H1 (cell line): ENCODE data around the gene MPPE1. TPM values are rescaled to one million over a fixed set of nuclear protein-coding genes. Genes with fewer than 3 reads are reported as not detected.

Experiments
- CTCF ChIA-PET: fragments of 300-600 bp; sonication (Branson Sonifier 250); formaldehyde crosslinking; loops from one replicate; lab custom pipeline; 2021; ENCODE audit not compliant: partially characterized antibody; lab: Charles Lee
- POLR2A ChIA-PET: fragments of 300-600 bp; sonication (Branson Sonifier 250); formaldehyde crosslinking; loops from one replicate; lab custom pipeline; 2021; ENCODE audit warnings: inconsistent platforms; ENCODE audit not compliant: partially characterized antibody; lab: Charles Lee
- DNase-seq, 2 experiments: peaks; one replicate each; pipeline versions ENCODE4 v3.0.0 to v3.0.0-alpha.2; 2010 to 2022; ENCODE audit warnings: low spot score in 2 of 2, low read depth in 1 of 2, mixed read lengths in 1 of 2
- FAIRE-seq: peaks from 2 replicates; lab custom pipeline; 2011; peaks lifted over from hg19 to GRCh38; lab: Jason Lieb, UNC
- H2AFZ ChIP-seq: 2 replicates; pipeline ENCODE4 v1.8.1; 2012; ENCODE audit warnings: low read length, inconsistent platforms
- H2AK5ac ChIP-seq: 2 replicates; pipeline ENCODE4 v1.6.1; 2013; ENCODE audit warnings: low read depth, low read length
- H2BK120ac ChIP-seq: replicated peaks from 2 replicates; pipeline ENCODE3; 2013; ENCODE audit warnings: low read depth, low read length, inconsistent platforms
- H2BK12ac ChIP-seq: 2 replicates; pipeline ENCODE4 v1.6.1; 2013; ENCODE audit warnings: low read depth, low read length
- H2BK15ac ChIP-seq: 2 replicates; pipeline ENCODE4 v1.6.1; 2013; ENCODE audit warnings: low read length
- H2BK20ac ChIP-seq: 2 replicates; pipeline ENCODE4 v1.6.1; 2013; ENCODE audit warnings: low read length
- H2BK5ac ChIP-seq: 2 replicates; pipeline ENCODE4 v1.6.1; 2013; ENCODE audit warnings: low read depth, low read length
- H3K14ac ChIP-seq: 2 replicates; pipeline ENCODE4 v1.6.1; 2013; ENCODE audit warnings: inconsistent platforms; ENCODE audit not compliant: insufficient read length
- H3K18ac ChIP-seq: 2 replicates; pipeline ENCODE4 v1.6.1; 2013; ENCODE audit warnings: low read length; ENCODE audit errors: extremely low read depth
- H3K23ac ChIP-seq: 2 replicates; pipeline ENCODE4 v1.6.1; 2013; ENCODE audit warnings: inconsistent platforms; ENCODE audit not compliant: insufficient read length
- H3K23me2 ChIP-seq: 2 replicates; pipeline ENCODE4 v1.6.1; 2013; ENCODE audit warnings: low read depth, low read length
- H3K27ac ChIP-seq: 2 replicates; pipeline ENCODE4 v1.6.1; 2011; ENCODE audit warnings: low read depth, low read length, inconsistent platforms
- H3K27me3 ChIP-seq, 4 experiments: replicated peaks in 1 of 4; 1 replicate in 1 of 4; 2 replicates in 3 of 4; pipeline versions ENCODE4 v1.6.1 to v1.8.1; 2011 to 2013; ENCODE audit warnings: low read length in 3 of 4, mild to moderate bottlenecking in 3 of 4, inconsistent platforms in 2 of 4, mixed read lengths in 2 of 4, moderate library complexity in 1 of 4; ENCODE audit not compliant: control insufficient read depth in 3 of 4, insufficient read depth in 3 of 4; ENCODE audit errors: extremely low read depth in 1 of 4
- H3K36me3 ChIP-seq, 4 experiments: 2 replicates each; pipeline versions ENCODE4 v1.6.1 to v1.8.1; 2011 to 2013; ENCODE audit warnings: mild to moderate bottlenecking in 4 of 4, low read length in 3 of 4, moderate library complexity in 2 of 4, control low read depth in 1 of 4, inconsistent platforms in 1 of 4; ENCODE audit not compliant: insufficient read depth in 4 of 4, control insufficient read depth in 2 of 4
- H3K4ac ChIP-seq: replicated peaks from 2 replicates; pipeline ENCODE3; 2013; ENCODE audit warnings: low read length, low read depth, mixed read lengths, inconsistent platforms; ENCODE audit not compliant: insufficient read length
- H3K4me1 ChIP-seq, 4 experiments: replicated peaks in 1 of 4; 1 replicate in 1 of 4; 2 replicates in 3 of 4; pipeline versions ENCODE4 v1.6.1 to v1.8.1; 2011 to 2013; ENCODE audit warnings: low read length in 3 of 4, inconsistent platforms in 2 of 4, mixed read lengths in 1 of 4; ENCODE audit not compliant: insufficient read depth in 4 of 4, control insufficient read depth in 3 of 4
- H3K4me2 ChIP-seq, 2 experiments: 2 replicates each; pipeline versions ENCODE4 v1.6.1 to v1.8.1; 2011 to 2013; ENCODE audit warnings: low read depth in 2 of 2, low read length in 2 of 2, control low read depth in 1 of 2, inconsistent platforms in 1 of 2, mild to moderate bottlenecking in 1 of 2; ENCODE audit not compliant: insufficient read depth in 1 of 2
- H3K4me3 ChIP-seq, 4 experiments: fragments of 200-600, 300-600 bp in 1 of 4; sonication (generic), shearing (Covaris generic), sonication (Bioruptor Twin) in 1 of 4; 2 replicates each; pipeline versions ENCODE4 v1.5.1 to v1.8.1; 2011 to 2016; ENCODE audit warnings: low read length in 4 of 4, low read depth in 3 of 4, control low read depth in 2 of 4, inconsistent platforms in 2 of 4, mild to moderate bottlenecking in 2 of 4, mixed read lengths in 1 of 4, moderate library complexity in 1 of 4; ENCODE audit not compliant: insufficient read depth in 2 of 4; ENCODE audit errors: extremely low read depth in 1 of 4
- H3K56ac ChIP-seq: replicated peaks from 2 replicates; pipeline ENCODE3; 2013; ENCODE audit warnings: low read depth, mild to moderate bottlenecking, mixed read lengths, low read length, inconsistent platforms; ENCODE audit not compliant: insufficient read length
- H3K79me1 ChIP-seq: 2 replicates; pipeline ENCODE4 v1.6.1; 2013; ENCODE audit warnings: low read depth, low read length, control low read depth
- H3K79me2 ChIP-seq, 2 experiments: 2 replicates each; pipeline versions ENCODE4 v1.6.1 to v1.8.1; 2012 to 2013; ENCODE audit warnings: low read length in 2 of 2, mild to moderate bottlenecking in 2 of 2, inconsistent platforms in 1 of 2; ENCODE audit not compliant: insufficient read depth in 2 of 2, control insufficient read depth in 1 of 2
- H3K9ac ChIP-seq, 4 experiments: replicated peaks in 1 of 4; 1 replicate in 1 of 4; 2 replicates in 3 of 4; pipeline versions ENCODE4 v1.6.1 to v1.8.1; 2011 to 2013; ENCODE audit warnings: low read depth in 3 of 4, low read length in 3 of 4, control low read depth in 2 of 4, mild to moderate bottlenecking in 2 of 4, moderate library complexity in 2 of 4, inconsistent platforms in 1 of 4; ENCODE audit errors: extremely low read depth in 1 of 4
- H3K9me3 ChIP-seq, 2 experiments: 2 replicates each; pipeline versions ENCODE4 v1.6.1 to v1.8.1; 2012 to 2013; ENCODE audit warnings: mild to moderate bottlenecking in 2 of 2, moderate library complexity in 2 of 2, control low read depth in 1 of 2, inconsistent platforms in 1 of 2, low read depth in 1 of 2, low read length in 1 of 2, mixed read lengths in 1 of 2; ENCODE audit not compliant: insufficient read depth in 2 of 2
- H4K20me1 ChIP-seq, 2 experiments: replicated peaks in 1 of 2; 2 replicates each; pipeline versions ENCODE3 to v1.8.1; 2011 to 2013; ENCODE audit warnings: inconsistent platforms in 2 of 2, low read length in 2 of 2, mild to moderate bottlenecking in 1 of 2; ENCODE audit not compliant: insufficient read depth in 2 of 2, control insufficient read depth in 1 of 2
- H4K5ac ChIP-seq: 2 replicates; pipeline ENCODE4 v1.6.1; 2013; ENCODE audit warnings: low read length, low read depth, mixed read lengths, inconsistent platforms; ENCODE audit not compliant: insufficient read length
- H4K8ac ChIP-seq: 2 replicates; pipeline ENCODE4 v1.8.0; 2013; ENCODE audit warnings: mild to moderate bottlenecking, moderate library complexity, low read length, inconsistent platforms; ENCODE audit not compliant: insufficient read depth; ENCODE audit errors: extremely low read depth
- H4K91ac ChIP-seq: replicated peaks from 2 replicates; pipeline ENCODE3; 2013; ENCODE audit warnings: low read length, mixed read lengths, inconsistent platforms; ENCODE audit not compliant: insufficient read length
- BACH1 ChIP-seq: IDR thresholded peaks from 2 replicates; pipeline ENCODE4 v1.6.1; 2012; ENCODE audit warnings: low read length, improper control_type of control experiment
- E2F6 ChIP-seq: IDR thresholded peaks from 2 replicates; pipeline ENCODE4 v1.6.1; 2012; ENCODE audit warnings: inconsistent platforms
- JUN ChIP-seq: IDR thresholded peaks from 2 replicates; pipeline ENCODE4 v1.6.1; 2011; ENCODE audit warnings: low read depth, mild to moderate bottlenecking, improper control_type of control experiment, low read length
- KDM5A ChIP-seq: fragments of 200-600 bp; IDR thresholded peaks from 2 replicates; pipeline ENCODE4 v1.7.1; 2012; ENCODE audit warnings: mild to moderate bottlenecking, low read length, inconsistent platforms, mixed read lengths
- MAX ChIP-seq: IDR thresholded peaks from 2 replicates; pipeline ENCODE4 v1.6.1; 2012; ENCODE audit warnings: inconsistent platforms
- NANOG ChIP-seq: IDR thresholded peaks from 2 replicates; pipeline ENCODE4 v1.6.1; 2011; ENCODE audit warnings: low read length, low read depth, mild to moderate bottlenecking, inconsistent platforms; ENCODE audit not compliant: insufficient read depth, poor library complexity, severe bottlenecking
- POLR2AphosphoS5 ChIP-seq: IDR thresholded peaks from 2 replicates; pipeline ENCODE4 v1.6.1; 2011; ENCODE audit warnings: low read depth, low read length
- RFX5 ChIP-seq: IDR thresholded peaks from 2 replicates; pipeline ENCODE4 v1.6.1; 2011; ENCODE audit warnings: low read depth, low read length, improper control_type of control experiment, borderline replicate concordance
- SAP30 ChIP-seq: fragments of 300-600 bp; sonication (generic); IDR thresholded peaks from 2 replicates; pipeline ENCODE4 v1.7.1; 2012; ENCODE audit warnings: low read length, moderate library complexity, mild to moderate bottlenecking, inconsistent platforms; ENCODE audit not compliant: insufficient read depth, insufficient replicate concordance
- SP2 ChIP-seq: IDR thresholded peaks from 2 replicates; pipeline ENCODE4 v1.6.1; 2012; ENCODE audit warnings: mild to moderate bottlenecking, low read length, inconsistent platforms
- TAF7 ChIP-seq: optimal IDR thresholded peaks from 2 replicates; pipeline ENCODE3; 2011; ENCODE audit warnings: low read depth, mild to moderate bottlenecking, inconsistent platforms, low read length, moderate library complexity, borderline replicate concordance
- WGBS, 2 experiments: shearing (Covaris generic) in 1 of 2; methylation state at CpG; one replicate each; pipeline versions ENCODE4 v1.1.6 to v1.1.7; 2013 to 2015; ENCODE audit warnings: low lambda C conversion rate in 2 of 2, mixed read lengths in 2 of 2, inconsistent platforms in 1 of 2, low coverage in 1 of 2, missing lambda C conversion rate in 1 of 2; ENCODE audit not compliant: insufficient replicate concordance in 2 of 2, insufficient coverage in 1 of 2, insufficient read length in 1 of 2; ENCODE audit errors: extremely low coverage in 1 of 2, missing lambda C conversion rate in 1 of 2; 5-methylcytosine and 5-hydroxymethylcytosine counted together
- polyA plus RNA-seq, 7 experiments: library from polyadenylated mRNA; depleted of rRNA in 3 of 7; stranded (reverse) in 5 of 7; unstranded in 2 of 7; fragments of >200 nt in 5 of 7; fragments of 200-250 nt in 2 of 7; gene quantifications; 1 replicate in 5 of 7; 2 replicates in 1 of 7; 4 replicates in 1 of 7; pipeline versions ENCODE4 v1.2.1 to v1.2.3, GENCODE V29; 2011 to 2013; ENCODE audit warnings: missing spikeins in 2 of 7, mixed read lengths in 2 of 7
- total RNA-seq: library from RNA; stranded (reverse); fragmentation: NEBNext Ultra II Directional; extraction: Animal tissue kit (Norgen Biotek cat#: 25700); gene quantifications from 2 replicates; pipeline ENCODE4 v1.2.1, GENCODE V29; 2021

MPPE1 gene
- total and polyA plus RNA-seq, 2 of the 8 experiments (the other 6 are each of a cell fraction or from before 2014, with no cell fraction given) = 13.7 to 20.9 TPM

DNA sequence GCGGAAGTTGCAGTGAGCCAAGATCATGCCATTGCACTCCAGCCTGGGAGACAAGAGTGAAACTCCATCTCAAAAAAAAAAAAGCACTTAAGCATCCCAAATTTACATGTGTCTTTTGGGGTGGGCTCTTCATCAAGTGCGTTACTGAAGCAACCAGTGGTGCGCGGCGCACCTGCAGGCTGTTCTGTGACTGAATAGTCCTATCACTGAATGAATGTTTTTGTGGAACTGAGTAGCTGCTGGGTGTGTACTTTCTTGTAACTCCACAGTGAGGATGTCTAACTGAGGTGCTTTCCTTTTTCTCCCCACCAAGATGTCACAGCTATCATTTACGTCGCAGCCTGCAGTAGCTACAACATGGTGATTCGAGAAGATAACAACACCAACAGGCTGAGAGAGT, 39.9 kb downstream of the MPPE1 start:
- no peak for FAIRE-seq
- POLR2A ChIA-PET = interaction anchor here (1.0 kb wide), 1 partner anchor 38 kb away, joined by 3 read pairs; no protein-coding TSS in a partner anchor
- Histone ChIP-seq H3K14ac (no peak overlapping the region), H3K23ac (no peak overlapping the region), H2BK20ac (no peak overlapping the region), H2AK5ac (no peak overlapping the region), H2BK5ac (no peak overlapping the region), H3K27me3 (no peaks in the 10 kb centered on the region), H3K4me1 (peaks cover 0 to 3% (median 0%) of the 10 kb centered on the region in 4 experiments; a peak in 2 of 7 replicates), H3K4ac (no peak overlapping the region), H3K9ac (no peak overlapping the region; a peak in 1 of 7 replicates), H4K20me1 (no peaks in the 10 kb centered on the region), H3K18ac (no peak overlapping the region), H3K4me2 (no peak overlapping the region), H3K79me1 (no peaks in the 10 kb centered on the region), H3K36me3 (0 out of 8 replicates have a peak, but pooled peaks cover 0 to 2% (median 0%) of the 10 kb centered on the region in 4 experiments), H3K27ac (no peak overlapping the region), H3K23me2 (no peaks in the 10 kb centered on the region), H3K79me2 (no peaks in the 10 kb centered on the region), H3K9me3 (no peaks in the 10 kb centered on the region), H2BK120ac (no peak overlapping the region), H3K56ac (no peak overlapping the region), H3K4me3 (no peak overlapping the region), H4K91ac (no peak overlapping the region), H2AFZ (no peak overlapping the region), H2BK12ac (no peak overlapping the region), H4K5ac (no peak overlapping the region), H4K8ac (no peak overlapping the region), H2BK15ac (no peak overlapping the region)
- WGBS, 2 experiments = 93% methylated on average over 8 of the region's 8 CpGs; no CpG with 5 or more reads in 1 of the 2 experiments
- peak in 1 of 2 experiments; percentile 38 for DNase-seq
- CTCF ChIA-PET = interaction anchor here (0.9 to 2.3 kb wide), 6 partner anchors 9 to 135 kb away, joined by 3 to 6 read pairs (median 4); no protein-coding TSS in a partner anchor
- TF ChIP-seq SP2 = no peak
- no peak for TF ChIP-seq SAP30
- no peak for TF ChIP-seq E2F6
- TF ChIP-seq POLR2AphosphoS5 = no peak
- no peak for TF ChIP-seq BACH1
- TF ChIP-seq RFX5 = no peak
- no peak for TF ChIP-seq MAX
- no peak for TF ChIP-seq TAF7
- no peak for TF ChIP-seq JUN
- TF ChIP-seq KDM5A = no peak
- no peak for TF ChIP-seq NANOG
